ENCODE measurements around the gene PRKN. TPM values are rescaled to one million over a fixed set of nuclear protein-coding genes. Genes with fewer than 3 reads are reported as not detected.

Gene PRKN
- total RNA-seq, 4 donors from 2014 or later: 9.6 to 17.0 (median 11.6) TPM

DNA sequence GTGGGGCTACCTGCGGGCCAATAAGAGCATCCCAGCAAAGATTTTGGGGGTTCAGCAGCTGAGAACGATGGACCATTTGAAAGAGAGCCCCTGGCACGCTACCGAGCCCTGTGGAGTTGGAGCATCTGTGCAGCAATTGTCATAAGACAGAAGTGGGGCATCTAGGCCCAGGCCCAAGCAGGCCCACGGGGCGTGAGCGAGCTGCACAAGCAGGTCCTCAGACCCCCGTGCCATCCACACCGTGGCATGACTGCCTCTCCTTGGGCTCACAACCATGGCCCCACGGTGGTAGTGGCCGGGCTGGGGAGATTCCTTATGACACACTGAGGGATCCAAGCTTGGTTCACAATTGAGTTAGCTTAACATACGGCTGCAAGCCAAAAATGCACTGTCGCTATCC, 1350.5 kb downstream of the PRKN start:
- TF ChIP-seq, protein P1, sequence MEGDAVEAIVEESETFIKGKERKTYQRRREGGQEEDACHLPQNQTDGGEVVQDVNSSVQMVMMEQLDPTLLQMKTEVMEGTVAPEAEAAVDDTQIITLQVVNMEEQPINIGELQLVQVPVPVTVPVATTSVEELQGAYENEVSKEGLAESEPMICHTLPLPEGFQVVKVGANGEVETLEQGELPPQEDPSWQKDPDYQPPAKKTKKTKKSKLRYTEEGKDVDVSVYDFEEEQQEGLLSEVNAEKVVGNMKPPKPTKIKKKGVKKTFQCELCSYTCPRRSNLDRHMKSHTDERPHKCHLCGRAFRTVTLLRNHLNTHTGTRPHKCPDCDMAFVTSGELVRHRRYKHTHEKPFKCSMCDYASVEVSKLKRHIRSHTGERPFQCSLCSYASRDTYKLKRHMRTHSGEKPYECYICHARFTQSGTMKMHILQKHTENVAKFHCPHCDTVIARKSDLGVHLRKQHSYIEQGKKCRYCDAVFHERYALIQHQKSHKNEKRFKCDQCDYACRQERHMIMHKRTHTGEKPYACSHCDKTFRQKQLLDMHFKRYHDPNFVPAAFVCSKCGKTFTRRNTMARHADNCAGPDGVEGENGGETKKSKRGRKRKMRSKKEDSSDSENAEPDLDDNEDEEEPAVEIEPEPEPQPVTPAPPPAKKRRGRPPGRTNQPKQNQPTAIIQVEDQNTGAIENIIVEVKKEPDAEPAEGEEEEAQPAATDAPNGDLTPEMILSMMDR (IDR thresholded peaks at IDR 0.05; ENCODE audit: low read depth): no peak

DNA sequence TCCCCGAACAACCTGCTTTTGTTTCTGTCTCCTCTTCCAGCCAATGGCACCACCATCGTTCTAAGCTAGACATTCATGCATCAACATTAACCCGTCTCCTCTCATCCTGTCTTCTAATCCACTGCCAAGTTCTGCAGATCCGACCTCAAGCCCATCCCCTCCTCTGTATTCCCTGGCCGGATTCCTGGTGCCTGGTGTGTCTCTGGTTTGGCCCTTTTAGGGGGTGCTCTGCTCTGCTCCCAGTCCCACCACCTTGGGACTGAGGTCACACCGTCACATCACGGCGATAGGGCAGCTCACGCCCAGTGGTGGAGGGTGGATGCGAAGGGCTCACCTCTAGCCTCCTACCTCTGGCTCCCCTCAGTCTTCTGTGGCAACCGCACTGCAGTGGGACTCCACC, 1351.2 kb downstream of the PRKN start:
- TF ChIP-seq, protein P1 (IDR thresholded peaks at IDR 0.05; ENCODE audit: low read depth): no peak

DNA sequence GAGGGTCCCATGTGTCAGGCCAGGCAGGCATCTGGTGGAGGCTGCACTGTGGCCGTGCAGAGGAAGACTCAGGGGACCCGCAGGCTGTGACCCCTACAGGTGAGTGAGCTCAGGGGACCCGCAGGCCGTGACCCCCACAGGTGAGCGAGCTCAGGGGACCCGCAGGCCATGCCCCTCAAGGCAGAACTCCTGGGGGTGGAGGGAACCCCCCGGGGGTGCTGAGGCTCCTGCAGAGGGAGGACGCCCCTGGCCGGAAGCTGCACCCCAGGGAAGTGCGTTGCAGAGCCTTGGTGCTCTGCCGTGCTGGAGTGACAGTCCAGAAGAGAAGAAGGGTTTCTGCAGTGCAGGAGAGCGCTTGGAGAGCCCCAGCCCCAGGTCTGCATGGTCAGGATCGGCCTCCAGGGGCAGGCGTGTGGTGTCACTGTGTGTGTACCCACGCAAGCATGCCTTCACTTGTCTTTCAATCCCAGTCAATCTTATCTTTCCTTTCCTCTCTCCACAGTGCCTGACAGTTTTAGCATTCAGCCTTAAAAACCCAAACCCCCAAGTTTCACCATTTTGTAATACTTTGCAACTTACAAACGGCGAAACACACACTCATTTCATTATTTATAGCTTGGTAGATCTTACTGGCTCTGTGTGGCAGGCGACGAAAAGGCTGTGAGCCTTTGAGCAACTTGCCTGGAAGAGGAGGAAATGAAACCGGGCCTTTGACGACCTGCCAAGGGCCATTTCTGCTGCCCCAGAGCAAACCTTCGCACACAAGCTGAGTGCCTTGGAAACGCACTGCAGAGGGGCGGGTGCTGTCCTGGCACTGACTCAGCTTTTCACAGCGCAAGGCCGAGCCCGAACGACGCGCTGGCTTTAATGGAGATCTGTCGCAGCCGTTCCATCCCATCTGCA, 1352.3 kb downstream of the PRKN start:
- TF ChIP-seq, protein P1 (IDR thresholded peaks at IDR 0.05; ENCODE audit: low read depth): no peak

DNA sequence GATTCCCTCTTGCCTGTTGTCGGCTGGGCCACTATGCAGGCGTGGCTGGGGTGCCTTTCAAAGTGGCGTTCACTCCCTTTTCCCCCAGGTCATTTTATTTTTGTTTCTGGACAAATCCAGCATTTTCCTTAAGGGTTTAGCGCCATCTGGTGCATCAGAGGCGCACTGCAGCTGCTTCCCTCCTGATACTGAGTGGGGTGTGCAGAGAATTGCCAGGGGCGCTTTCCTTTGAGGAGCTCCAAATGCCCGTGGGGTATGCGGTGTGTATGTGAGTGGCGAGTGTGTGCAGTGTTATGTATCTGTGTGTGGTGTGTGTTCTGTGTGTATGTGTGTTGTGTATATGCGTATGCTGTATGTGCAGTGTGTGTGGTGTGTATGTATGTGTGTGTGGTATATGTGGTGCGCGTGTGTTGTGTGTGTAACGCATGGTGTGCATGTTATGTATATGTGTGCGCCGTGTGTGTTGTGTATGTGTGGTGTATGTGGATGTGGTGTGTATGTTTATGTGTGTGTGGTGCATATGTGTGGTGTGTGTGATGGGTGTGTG, 1353.6 kb downstream of the PRKN start:
- TF ChIP-seq, protein P1 (IDR thresholded peaks at IDR 0.05; ENCODE audit: low read depth): no peak

DNA sequence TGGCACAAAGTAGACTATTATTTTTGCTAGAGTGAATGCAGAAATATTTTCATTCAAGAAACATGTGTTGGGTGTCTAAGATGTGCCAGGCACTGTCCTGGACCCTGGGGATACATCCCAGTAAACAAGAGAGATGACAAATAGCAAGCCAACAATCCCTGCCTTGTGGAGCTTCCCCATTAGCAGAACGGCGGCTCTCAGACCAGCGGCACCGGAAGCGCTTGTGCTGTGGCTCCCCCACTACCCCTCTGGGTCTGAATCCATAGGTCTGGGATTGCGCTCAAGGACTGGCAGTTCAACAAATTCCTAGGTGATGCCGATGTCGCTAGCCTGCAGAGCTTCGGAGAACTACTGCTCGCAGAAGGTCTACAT, 1355.2 kb downstream of the PRKN start:
- TF ChIP-seq, protein P1 (IDR thresholded peaks at IDR 0.05; ENCODE audit: low read depth): no peak

DNA sequence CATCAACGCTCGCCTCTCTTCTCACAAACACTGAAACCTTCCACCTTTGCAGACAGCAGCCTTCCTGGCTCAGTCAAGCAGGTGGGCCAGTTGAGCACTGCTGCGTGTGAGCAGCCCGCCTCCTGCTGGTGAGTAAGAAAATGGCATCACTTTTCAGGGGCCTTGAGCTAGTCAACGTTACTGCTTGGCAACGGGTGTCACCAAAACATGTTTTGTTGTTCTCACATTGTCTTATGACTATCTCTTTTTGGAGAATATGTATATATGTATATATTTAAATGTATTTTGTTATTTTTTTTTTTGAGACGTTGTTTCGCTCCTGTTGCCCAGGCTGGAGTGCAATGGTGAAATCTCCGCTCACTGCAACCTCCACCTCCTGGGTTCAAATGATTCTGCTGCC, 1356.7 kb downstream of the PRKN start:
- TF ChIP-seq, protein P1 (IDR thresholded peaks at IDR 0.05; ENCODE audit: low read depth): no peak

DNA sequence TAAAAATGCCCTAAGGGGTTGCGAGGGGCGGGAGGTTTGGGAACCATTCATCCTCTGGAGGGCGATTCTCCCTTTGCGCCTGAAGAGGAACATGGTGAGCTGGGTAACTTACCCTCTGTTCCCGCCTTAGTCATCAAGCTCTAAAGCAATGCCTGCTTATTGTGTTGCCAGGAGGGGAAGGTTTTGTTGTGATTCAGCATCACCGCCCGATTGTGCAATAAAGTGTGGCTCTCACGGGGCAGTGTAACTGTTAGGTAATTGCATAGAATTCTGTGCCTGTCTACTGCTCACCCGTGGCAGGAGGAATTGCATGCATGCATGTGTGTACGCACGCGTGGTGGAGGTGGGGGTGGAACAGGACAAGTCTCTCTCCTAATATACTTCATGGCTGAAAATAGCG, 1358.2 kb downstream of the PRKN start:
- TF ChIP-seq, protein P1 (IDR thresholded peaks at IDR 0.05; ENCODE audit: low read depth): no peak
